ENCODE measurements around the gene LYSMD2. TPM values are rescaled to one million over a fixed set of nuclear protein-coding genes. Genes with fewer than 3 reads are reported as not detected.
"Not testable (repeated sequence)": the region's sequence is repeated elsewhere in the genome, so short reads cannot be mapped to it uniquely, and the experiment has no call there.

The LYSMD2 gene
- total and polyA plus RNA-seq, 2 experiments from 2014 or later: 5.4 to 5.9 TPM

DNA sequence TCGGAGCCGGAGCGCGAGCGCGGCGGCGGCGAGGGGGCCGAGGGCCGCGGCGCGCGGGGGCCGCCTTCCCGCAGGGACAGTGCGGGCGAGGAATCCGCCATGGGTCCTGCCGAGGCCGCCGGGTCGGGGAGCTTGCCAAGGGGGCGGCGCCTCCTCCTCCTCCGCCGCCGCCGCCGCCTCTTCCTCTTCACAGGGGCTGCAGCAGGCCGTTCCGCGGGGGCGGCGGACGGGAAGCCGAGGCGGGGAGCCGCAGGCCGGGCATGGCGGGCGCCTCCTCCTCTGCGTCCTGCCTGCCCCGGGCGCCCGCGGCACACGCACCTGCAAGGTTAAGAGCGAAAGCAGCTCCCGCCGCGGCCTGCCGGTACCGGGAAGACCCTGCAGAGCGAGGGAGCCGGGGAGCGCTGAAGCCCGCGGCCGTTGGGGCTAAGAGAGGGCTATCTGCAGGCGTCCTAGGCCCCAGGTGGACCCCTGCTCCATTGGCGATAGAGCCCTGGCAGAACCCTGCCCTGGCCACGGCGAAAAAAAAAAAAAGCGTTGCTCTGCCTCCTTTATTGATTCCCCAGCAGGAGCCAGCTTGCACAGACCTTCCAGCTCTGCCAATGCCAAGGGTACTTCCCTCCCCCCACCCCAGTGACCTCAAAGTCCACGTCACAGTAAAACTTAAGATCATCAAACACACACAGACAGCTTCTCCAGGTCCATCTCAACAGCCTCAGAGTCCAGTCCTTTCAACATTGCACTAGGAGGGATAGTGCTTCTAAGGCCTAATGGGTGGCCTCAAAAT is at the start of gene LYSMD2 (continued):
- TF ChIP-seq ZNF114 (CRISPR knock-in tag; IDR thresholded peaks at IDR 0.05): no peak

DNA sequence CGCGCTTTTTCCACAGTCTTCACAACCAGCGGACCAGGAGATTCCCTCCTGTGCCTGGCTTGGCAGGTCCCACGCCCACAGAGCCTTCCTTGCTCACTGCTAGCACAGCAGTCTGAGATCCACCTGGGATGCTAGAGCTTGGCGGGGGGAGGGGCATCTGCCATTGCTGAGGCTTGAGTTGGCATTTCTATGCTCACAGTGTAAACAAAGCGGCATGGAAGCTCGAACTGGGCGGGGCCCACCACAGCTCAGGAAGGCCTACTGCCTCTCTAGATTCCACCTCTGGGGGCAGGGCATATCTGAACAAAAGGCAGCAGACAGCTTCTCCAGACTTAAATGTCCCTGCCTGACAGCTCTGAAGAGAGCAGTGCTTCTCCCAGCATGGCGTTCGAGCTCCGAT is 49.7 kb upstream of the LYSMD2 start:
- Histone ChIP-seq H2AFZ (0 out of 2 replicates have a peak overlapping the region, but pooled peaks have one; percentile 33), H3K4me3 (0 out of 2 replicates have a peak overlapping the region, but pooled peaks have one; percentile 29), H3K4me2 (peak overlapping the region; percentile 60; the same call in 1 of the 2 replicates)
- H3K27me3 ChIP-seq (ENCODE audit: insufficient read depth); H3K79me2 ChIP-seq (replicated peaks; ENCODE audit: insufficient read depth); H3K36me3 ChIP-seq (ENCODE audit: insufficient read depth); H3K9me3 Mint-ChIP-seq; H4K20me1 ChIP-seq (replicated peaks; ENCODE audit: insufficient read depth); H3K4me1 ChIP-seq (ENCODE audit: insufficient read depth); H3K27ac Mint-ChIP-seq; H3K27me3 Mint-ChIP-seq (ENCODE audit: insufficient read depth, low read depth, poor library complexity); H3K9me2 ChIP-seq (ENCODE audit: insufficient read depth); H3K4me3 Mint-ChIP-seq; H3K4me1 Mint-ChIP-seq; H3K27ac ChIP-seq (ENCODE audit: low read depth); H3F3A ChIP-seq (replicated peaks; ENCODE audit: low read depth): not testable (repeated sequence)
- peak; percentile 83 for ATAC-seq
- H3K36me3 Mint-ChIP-seq (ENCODE audit: low read depth): peaks cover 11% of the 10 kb centered on the region
- peak; percentile 91 for DNase-seq (ENCODE audit: low spot score)

DNA sequence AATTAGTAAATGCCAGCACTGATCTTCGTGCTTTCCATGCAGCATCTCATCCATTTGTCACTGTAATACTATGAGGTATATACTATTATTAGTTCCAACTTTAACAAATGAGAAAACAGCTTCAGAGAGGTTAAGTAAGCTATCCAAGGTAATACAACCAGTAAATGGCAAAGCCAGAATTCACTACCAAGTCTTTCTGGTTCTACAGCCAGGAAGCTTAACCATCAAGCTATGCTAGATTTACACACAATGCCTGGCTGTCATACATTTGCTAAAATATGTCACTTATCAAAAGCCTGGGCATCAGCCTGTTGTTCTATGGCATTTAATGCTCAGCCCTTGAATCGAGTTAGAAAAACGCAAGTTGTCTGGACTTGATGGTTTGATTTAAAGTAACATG is 46.5 kb upstream of the LYSMD2 start:
- DNase-seq (ENCODE audit: low spot score): no peak
- Histone ChIP-seq H2AFZ (no peak overlapping the region), H3K27ac (ENCODE audit: low read depth) (no peak overlapping the region), H3K4me1 (ENCODE audit: insufficient read depth) (no peaks in the 10 kb centered on the region; the same call in 1 of the 2 replicates), H3K27me3 (ENCODE audit: insufficient read depth) (no peaks in the 10 kb centered on the region), H3K4me2 (no peak overlapping the region), H4K20me1 (replicated peaks; ENCODE audit: insufficient read depth) (no peaks in the 10 kb centered on the region), H3F3A (replicated peaks; ENCODE audit: low read depth) (no peaks in the 10 kb centered on the region), H3K9me2 (ENCODE audit: insufficient read depth) (no peaks in the 10 kb centered on the region), H3K4me3 (no peak overlapping the region), H3K36me3 (ENCODE audit: insufficient read depth) (no peaks in the 10 kb centered on the region), H3K79me2 (replicated peaks; ENCODE audit: insufficient read depth) (no peaks in the 10 kb centered on the region)
- Mint-ChIP-seq H3K4me3 (no peak overlapping the region), H3K4me1 (peaks cover 8% of the 10 kb centered on the region; the same call in 1 of the 3 replicates), H3K36me3 (ENCODE audit: low read depth) (peaks cover 11% of the 10 kb centered on the region), H3K9me3 (peaks cover 3% of the 10 kb centered on the region; the same call in 2 of the 3 replicates), H3K27me3 (ENCODE audit: insufficient read depth, low read depth, poor library complexity) (no peaks in the 10 kb centered on the region), H3K27ac (no peak overlapping the region)
- ATAC-seq: no peak
- TF ChIP-seq ZNF114 (CRISPR knock-in tag; IDR thresholded peaks at IDR 0.05) (no peak), ZNF331 (CRISPR knock-in tag; IDR thresholded peaks at IDR 0.05; ENCODE audit: low read depth) (no peak), JUNB (IDR thresholded peaks at IDR 0.05; ENCODE audit: unreplicated experiment) (no peak), CREB1 (CRISPR knock-in tag; IDR thresholded peaks at IDR 0.05; ENCODE audit: low read depth) (no peak)
- TF ChIP-seq, protein P1, sequence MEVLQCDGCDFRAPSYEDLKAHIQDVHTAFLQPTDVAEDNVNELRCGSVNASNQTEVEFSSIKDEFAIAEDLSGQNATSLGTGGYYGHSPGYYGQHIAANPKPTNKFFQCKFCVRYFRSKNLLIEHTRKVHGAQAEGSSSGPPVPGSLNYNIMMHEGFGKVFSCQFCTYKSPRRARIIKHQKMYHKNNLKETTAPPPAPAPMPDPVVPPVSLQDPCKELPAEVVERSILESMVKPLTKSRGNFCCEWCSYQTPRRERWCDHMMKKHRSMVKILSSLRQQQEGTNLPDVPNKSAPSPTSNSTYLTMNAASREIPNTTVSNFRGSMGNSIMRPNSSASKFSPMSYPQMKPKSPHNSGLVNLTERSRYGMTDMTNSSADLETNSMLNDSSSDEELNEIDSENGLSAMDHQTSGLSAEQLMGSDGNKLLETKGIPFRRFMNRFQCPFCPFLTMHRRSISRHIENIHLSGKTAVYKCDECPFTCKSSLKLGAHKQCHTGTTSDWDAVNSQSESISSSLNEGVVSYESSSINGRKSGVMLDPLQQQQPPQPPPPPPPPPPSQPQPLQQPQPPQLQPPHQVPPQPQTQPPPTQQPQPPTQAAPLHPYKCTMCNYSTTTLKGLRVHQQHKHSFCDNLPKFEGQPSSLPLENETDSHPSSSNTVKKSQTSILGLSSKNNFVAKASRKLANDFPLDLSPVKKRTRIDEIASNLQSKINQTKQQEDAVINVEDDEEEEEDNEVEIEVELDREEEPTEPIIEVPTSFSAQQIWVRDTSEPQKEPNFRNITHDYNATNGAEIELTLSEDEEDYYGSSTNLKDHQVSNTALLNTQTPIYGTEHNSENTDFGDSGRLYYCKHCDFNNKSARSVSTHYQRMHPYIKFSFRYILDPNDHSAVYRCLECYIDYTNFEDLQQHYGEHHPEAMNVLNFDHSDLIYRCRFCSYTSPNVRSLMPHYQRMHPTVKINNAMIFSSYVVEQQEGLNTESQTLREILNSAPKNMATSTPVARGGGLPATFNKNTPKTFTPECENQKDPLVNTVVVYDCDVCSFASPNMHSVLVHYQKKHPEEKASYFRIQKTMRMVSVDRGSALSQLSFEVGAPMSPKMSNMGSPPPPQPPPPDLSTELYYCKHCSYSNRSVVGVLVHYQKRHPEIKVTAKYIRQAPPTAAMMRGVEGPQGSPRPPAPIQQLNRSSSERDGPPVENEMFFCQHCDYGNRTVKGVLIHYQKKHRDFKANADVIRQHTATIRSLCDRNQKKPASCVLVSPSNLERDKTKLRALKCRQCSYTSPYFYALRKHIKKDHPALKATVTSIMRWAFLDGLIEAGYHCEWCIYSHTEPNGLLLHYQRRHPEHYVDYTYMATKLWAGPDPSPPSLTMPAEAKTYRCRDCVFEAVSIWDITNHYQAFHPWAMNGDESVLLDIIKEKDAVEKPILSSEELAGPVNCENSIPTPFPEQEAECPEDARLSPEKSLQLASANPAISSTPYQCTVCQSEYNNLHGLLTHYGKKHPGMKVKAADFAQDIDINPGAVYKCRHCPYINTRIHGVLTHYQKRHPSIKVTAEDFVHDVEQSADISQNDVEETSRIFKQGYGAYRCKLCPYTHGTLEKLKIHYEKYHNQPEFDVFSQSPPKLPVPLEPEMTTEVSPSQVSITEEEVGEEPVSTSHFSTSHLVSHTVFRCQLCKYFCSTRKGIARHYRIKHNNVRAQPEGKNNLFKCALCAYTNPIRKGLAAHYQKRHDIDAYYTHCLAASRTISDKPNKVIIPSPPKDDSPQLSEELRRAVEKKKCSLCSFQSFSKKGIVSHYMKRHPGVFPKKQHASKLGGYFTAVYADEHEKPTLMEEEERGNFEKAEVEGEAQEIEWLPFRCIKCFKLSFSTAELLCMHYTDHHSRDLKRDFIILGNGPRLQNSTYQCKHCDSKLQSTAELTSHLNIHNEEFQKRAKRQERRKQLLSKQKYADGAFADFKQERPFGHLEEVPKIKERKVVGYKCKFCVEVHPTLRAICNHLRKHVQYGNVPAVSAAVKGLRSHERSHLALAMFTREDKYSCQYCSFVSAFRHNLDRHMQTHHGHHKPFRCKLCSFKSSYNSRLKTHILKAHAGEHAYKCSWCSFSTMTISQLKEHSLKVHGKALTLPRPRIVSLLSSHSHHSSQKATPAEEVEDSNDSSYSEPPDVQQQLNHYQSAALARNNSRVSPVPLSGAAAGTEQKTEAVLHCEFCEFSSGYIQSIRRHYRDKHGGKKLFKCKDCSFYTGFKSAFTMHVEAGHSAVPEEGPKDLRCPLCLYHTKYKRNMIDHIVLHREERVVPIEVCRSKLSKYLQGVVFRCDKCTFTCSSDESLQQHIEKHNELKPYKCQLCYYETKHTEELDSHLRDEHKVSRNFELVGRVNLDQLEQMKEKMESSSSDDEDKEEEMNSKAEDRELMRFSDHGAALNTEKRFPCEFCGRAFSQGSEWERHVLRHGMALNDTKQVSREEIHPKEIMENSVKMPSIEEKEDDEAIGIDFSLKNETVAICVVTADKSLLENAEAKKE (CRISPR knock-in tag; IDR thresholded peaks at IDR 0.05): no peak
- TF ChIP-seq, protein P2, sequence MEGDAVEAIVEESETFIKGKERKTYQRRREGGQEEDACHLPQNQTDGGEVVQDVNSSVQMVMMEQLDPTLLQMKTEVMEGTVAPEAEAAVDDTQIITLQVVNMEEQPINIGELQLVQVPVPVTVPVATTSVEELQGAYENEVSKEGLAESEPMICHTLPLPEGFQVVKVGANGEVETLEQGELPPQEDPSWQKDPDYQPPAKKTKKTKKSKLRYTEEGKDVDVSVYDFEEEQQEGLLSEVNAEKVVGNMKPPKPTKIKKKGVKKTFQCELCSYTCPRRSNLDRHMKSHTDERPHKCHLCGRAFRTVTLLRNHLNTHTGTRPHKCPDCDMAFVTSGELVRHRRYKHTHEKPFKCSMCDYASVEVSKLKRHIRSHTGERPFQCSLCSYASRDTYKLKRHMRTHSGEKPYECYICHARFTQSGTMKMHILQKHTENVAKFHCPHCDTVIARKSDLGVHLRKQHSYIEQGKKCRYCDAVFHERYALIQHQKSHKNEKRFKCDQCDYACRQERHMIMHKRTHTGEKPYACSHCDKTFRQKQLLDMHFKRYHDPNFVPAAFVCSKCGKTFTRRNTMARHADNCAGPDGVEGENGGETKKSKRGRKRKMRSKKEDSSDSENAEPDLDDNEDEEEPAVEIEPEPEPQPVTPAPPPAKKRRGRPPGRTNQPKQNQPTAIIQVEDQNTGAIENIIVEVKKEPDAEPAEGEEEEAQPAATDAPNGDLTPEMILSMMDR (conservative IDR thresholded peaks at IDR 0.05; ENCODE audit: low read depth in 2 of 2): no peak
